HG02623 (cell line): ENCODE data around the gene SIPA1L3.
"Not testable (repeated sequence)": the region's sequence is repeated elsewhere in the genome, so short reads cannot be mapped to it uniquely, and the experiment has no call there.

Experiments
- ATAC-seq: cut with Tn5 transposase; IDR thresholded peaks from one replicate; pipeline ENCODE4 v1.9.1; 2021; ENCODE audit warnings: moderate library complexity; ENCODE audit not compliant: unreplicated experiment

Gene SIPA1L3

DNA sequence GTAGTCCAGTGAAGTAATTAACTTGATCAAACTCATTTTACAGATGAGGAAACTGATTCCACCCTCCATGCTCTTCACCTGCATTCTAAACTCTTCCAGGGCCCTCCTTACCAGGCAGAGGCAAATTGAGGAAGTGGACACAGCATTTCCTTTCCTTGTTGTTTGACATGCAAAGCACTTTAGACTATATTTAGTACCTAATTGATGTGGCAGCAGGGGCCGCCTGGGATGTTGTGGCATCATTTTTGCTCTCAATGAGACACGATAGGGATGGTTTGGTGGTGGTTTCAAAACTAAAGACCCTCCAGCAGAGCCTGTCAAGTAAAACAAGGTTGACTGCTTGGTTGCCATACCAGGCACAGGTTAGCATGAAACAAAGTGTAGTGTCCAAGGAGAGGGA lies 7.9 kb downstream of the SIPA1L3 start:
- ATAC-seq, result no peak

GRCh38 chr19:37920591-37921450 lies 13.8 kb downstream of the SIPA1L3 start:
- ATAC-seq, result no peak

- not testable (repeated sequence) for ATAC-seq
Measured at GRCh38 chr19:37924573-37924972, 17.6 kb downstream of the SIPA1L3 start.

DNA sequence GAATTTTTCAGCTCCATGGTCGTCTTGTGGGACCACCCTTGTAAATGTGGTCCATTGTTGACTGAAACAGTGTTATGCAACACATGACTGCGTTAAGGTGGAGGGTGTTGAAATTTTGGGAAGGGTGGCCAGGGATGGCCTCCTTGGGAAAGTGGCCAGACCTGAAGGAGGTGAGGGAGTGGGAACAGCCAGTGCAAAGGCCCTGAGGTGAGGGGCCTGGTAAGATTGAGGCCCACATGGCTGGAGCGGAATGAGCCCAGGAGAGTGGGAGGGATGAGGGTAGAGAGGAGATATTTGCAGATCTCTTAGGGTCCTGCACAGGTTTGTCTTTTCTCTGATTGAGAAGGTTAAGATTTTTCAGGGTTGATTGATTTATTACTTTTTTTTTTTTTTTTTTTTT lies 18.2 kb downstream of the SIPA1L3 start:
- ATAC-seq, result no peak

DNA sequence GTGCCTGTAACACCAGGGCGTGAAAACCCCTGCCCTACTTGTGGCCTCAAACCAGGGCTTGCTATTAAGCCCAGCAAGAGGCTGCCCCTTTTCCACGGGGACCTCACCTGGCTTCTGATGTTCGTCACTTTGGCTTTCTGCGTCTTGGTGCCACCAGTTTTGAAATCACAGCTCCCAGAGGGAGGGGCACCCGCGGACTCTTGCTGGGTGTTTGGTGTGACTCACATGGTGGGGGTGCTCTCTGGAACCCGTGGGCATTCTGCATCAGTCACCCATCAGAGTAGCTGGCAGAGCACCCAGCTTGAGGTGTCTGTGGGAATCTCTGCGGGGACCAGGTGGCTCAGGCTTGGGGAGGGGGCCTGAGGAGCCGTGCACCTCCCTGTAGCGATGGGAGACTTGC lies 19.2 kb downstream of the SIPA1L3 start:
- ATAC-seq, result no peak

GRCh38 chr19:37926711-37927110 lies 19.7 kb downstream of the SIPA1L3 start:
- ATAC-seq, result no peak

DNA sequence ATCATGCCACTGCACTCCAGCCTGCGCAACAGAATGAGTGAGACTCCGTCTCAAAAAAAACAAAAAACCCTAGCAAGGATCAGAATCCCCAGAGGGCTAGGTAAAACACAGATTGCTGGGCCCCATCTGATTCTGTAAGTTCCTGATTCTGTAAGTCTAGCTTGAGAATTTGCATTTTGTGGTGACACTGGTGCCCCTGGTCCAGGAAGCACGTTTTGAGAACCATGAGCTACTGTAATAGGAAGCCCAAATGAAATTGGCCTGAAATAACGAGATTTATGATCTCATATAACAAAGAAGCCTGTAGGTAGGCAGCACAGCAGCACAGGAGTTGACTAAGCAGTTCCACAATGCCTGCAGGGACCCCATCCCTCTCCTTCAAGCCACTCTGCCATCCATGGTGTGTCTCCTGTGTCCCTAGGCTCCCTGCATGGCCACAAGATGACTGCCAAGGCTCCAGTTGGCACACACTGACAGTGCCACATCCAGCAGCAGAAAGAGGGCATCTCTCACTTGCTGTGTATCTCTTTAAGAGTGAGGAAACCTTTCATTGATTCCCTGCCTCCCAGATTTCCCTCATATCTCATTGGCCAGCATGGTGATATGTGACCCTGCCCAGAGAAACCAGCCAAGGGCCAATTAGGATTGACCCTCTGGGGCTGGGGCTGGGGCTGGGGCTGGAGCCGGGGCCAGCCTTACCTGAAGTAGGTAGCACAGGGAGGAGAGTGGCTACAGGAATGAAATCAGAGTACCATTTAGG lies 21.7 kb downstream of the SIPA1L3 start:
- peak; percentile 44 for ATAC-seq

DNA sequence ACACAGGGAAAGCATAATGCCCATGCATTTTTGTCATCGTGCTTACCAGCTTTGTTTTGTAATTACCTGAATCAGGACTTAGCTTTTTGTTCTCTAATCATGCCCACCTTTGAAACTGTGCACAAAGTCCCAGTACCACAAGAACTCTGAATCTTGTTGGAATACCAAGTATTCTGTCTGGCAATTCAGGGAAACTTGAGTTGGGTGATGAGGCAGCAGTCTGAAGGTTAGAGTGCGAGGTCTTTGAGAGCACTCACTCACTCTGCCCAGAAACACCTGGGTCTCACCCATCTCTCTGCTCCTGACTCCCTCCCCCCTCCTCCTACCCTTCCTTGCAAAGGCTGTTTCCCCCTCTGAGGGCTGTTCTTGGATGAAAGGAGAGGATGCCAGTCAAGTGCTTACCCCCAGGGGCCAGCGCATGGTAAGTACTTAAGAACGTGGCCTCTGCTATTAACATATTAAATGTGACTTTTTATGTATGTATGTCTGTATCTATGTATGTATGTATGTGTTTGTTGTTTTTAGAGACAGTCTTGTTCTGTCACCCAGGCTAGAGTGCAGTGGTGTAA lies 22.4 kb downstream of the SIPA1L3 start:
- ATAC-seq, result no peak

- no peak for ATAC-seq
Measured at GRCh38 chr19:37930416-37930815, 23.4 kb downstream of the SIPA1L3 start.

GRCh38 chr19:37931881-37932655 lies 25.1 kb downstream of the SIPA1L3 start:
- no peak for ATAC-seq

DNA sequence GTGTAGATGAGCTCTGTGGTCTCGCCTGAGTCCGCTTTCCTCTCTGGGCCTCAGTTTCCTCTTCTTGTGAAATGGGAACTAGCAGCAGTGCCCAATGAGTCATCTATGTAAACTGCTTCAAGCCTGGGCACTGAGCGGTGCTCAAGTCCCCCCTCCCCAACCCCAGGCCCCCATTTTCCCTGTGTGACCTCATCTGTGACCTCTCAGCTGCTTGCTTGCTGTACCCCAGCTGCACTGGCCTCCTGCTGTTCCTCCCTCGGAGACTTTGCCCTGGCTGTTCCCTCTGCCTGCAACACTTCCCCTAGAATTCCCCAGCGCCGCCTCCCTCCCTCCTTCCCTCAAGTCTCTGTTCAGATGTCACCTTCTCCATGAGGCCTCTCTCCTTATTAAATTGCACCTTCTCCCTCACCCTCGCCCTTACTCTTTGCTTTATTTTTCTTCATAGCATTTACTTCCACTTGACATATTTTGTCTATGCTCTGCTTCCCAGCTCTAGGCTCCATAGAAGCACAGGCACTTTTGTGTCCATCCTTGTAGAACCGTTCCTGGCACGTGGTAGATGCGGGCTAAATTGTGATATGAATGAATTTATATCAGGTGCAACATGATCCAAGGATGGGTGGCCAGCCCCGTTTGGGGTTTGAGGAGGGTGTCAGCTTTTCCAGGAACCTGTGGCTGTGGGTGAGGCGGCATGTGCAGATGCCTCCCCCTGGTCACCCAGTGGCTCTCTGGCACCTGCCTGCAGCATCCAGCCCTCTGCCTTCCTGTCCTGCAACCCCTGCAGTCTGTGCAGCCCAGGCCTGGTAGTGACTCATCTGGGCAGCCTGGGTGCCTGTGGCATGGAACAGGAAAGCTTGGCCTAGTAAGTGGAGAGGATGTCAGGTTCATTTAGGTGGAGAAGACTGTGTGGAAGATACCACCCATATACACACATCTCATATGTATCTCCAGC lies 26.3 kb downstream of the SIPA1L3 start:
- ATAC-seq, result no peak

DNA sequence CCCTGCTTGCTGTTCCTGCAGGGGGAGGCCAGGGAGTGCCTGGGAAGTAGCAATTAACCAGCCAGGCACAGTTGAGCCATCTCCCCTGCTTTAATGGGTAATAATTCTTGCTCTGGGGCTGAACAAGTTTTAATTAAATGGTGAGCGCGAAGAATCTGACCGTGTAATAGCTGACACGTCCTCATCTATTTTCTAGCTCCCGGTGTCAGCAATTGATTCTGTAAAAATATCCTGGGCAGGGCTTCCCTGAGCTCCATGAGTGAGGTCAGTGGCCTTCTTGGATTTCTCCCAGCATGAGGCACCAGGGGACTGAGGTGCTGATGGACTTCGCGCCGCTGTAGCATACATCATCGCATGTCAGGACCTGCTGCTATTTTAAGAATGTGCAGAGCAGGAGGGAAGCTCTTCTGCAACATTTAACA lies 26.9 kb downstream of the SIPA1L3 start:
- no peak for ATAC-seq

GRCh38 chr19:37935341-37935740 lies 28.3 kb downstream of the SIPA1L3 start:
- no peak for ATAC-seq

DNA sequence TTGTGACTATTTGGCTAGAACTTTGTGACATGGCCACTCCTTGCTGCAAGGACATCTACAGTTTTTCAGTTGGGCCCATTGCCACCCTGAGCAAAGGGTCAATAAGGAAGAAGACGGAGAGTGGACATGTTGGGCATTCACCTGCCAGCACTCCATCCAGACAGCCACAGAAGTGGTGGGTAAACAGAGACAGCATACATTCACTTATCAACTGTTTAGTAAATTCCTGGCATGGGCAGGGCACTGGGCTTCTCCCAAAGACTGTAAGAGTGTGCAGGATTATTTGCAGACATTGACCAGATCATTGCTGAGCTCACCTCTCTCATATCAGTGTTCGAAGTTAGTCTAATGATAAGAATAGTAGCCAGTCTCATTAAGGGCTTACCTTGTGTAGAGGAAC lies 29.2 kb downstream of the SIPA1L3 start:
- ATAC-seq, result no peak

DNA sequence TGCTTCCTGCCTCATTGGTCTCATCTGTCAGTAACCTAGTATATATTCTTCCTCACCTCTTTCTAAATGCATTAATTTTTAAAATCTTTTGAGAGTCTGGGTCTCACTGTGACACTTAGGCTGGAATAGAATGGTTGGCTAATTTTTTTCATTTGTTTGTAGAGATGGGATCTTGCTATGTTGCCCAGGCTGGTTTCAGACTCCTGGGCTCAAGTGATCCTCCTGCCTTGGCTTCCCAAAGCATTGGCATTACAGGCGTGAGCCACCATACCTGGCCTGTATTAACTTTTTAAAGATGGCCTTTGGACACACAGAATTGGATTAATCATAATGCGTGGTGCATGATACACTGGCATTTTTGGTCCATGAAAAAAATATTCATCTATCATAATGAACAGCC lies 29.9 kb downstream of the SIPA1L3 start:
- ATAC-seq, result no peak

- no peak for ATAC-seq
Measured at GRCh38 chr19:37938353-37938752, 31.3 kb downstream of the SIPA1L3 start.

- ATAC-seq, result no peak
Measured at GRCh38 chr19:37941782-37942515, 34.9 kb downstream of the SIPA1L3 start.

- no peak for ATAC-seq
Measured at GRCh38 chr19:37942516-37942902, 35.5 kb downstream of the SIPA1L3 start.

DNA sequence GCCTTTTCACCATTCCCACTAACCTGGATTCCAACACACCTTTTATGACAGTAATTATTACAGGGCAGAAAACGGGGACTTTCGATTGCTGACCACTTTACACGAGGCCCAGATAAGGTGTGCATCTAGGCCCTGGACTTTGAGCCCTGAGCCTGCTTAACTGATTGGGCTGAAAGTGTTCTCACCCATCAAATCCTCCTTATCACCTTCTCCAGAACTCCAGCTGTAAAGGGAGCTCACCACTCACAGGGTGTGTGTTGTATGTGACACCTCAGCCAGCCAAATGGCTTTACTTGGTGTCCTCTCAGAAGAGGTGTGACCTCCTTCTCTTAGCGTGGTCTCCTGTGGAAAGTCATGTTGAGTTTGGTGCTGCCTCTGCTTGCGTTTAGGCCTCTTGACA lies 36.5 kb downstream of the SIPA1L3 start:
- ATAC-seq, result no peak
